Measurements from ENCODE around the gene SYNPR.

Gene SYNPR

GRCh38 chr3:63595221-63595620, 317.1 kb downstream of the SYNPR start:
- Histone ChIP-seq H3K4me2 (ENCODE audit: low read length) (no peak overlapping the region), H3K9me2 (replicated peaks; ENCODE audit: control insufficient read depth, low read length) (no peaks in the 10 kb centered on the region), H4K20me1 (ENCODE audit: control insufficient read depth, insufficient read depth, low read depth, low read length) (no peaks in the 10 kb centered on the region), H3K4me1 (ENCODE audit: control insufficient read depth, low read length) (no peaks in the 10 kb centered on the region), H3F3A (ENCODE audit: control insufficient read depth, insufficient read depth) (no peaks in the 10 kb centered on the region), H3K27me3 (ENCODE audit: control insufficient read depth, low read length) (no peaks in the 10 kb centered on the region), H3K9me3 (ENCODE audit: control insufficient read depth, insufficient read depth, low read length) (no peaks in the 10 kb centered on the region), H3K4me3 (ENCODE audit: low read length) (no peak overlapping the region), H3K79me2 (ENCODE audit: control insufficient read depth, low read length) (no peaks in the 10 kb centered on the region), H3K27ac (ENCODE audit: low read depth, low read length) (no peak overlapping the region), H3K36me3 (ENCODE audit: control insufficient read depth, low read length) (no peaks in the 10 kb centered on the region)
- no peak for TF ChIP-seq EZH2phosphoT487 (IDR thresholded peaks at IDR 0.05; ENCODE audit: borderline replicate concordance, low read length)
- TF ChIP-seq, protein P1, sequence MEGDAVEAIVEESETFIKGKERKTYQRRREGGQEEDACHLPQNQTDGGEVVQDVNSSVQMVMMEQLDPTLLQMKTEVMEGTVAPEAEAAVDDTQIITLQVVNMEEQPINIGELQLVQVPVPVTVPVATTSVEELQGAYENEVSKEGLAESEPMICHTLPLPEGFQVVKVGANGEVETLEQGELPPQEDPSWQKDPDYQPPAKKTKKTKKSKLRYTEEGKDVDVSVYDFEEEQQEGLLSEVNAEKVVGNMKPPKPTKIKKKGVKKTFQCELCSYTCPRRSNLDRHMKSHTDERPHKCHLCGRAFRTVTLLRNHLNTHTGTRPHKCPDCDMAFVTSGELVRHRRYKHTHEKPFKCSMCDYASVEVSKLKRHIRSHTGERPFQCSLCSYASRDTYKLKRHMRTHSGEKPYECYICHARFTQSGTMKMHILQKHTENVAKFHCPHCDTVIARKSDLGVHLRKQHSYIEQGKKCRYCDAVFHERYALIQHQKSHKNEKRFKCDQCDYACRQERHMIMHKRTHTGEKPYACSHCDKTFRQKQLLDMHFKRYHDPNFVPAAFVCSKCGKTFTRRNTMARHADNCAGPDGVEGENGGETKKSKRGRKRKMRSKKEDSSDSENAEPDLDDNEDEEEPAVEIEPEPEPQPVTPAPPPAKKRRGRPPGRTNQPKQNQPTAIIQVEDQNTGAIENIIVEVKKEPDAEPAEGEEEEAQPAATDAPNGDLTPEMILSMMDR (IDR thresholded peaks at IDR 0.05; ENCODE audit: low read depth, low read length, poor library complexity, severe bottlenecking) = no peak

DNA sequence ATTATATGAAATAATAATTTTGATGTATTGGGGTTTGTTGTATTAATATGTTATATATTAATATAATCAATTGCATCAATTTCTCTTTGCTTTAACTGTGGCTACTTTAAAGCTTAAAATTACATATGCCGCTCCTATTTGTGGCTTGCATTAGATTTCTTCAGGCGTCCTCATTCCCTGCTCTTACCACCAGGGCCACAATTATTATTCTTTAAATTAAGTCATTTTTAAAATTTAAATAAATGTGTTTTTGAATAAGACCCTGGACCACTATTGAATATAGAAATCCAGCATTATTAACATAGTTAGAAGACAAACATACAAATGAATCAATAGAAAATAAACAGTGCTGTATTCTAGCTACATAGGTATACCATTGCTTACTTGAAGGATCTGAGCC, 318.9 kb downstream of the SYNPR start:
- no peak for TF ChIP-seq EZH2phosphoT487 (IDR thresholded peaks at IDR 0.05; ENCODE audit: borderline replicate concordance, low read length)
- TF ChIP-seq, protein P1 (IDR thresholded peaks at IDR 0.05; ENCODE audit: low read depth, low read length, poor library complexity, severe bottlenecking) = no peak
- Histone ChIP-seq H3K79me2 (ENCODE audit: control insufficient read depth, low read length) (no peaks in the 10 kb centered on the region), H3K27me3 (ENCODE audit: control insufficient read depth, low read length) (no peaks in the 10 kb centered on the region), H3K4me1 (ENCODE audit: control insufficient read depth, low read length) (no peaks in the 10 kb centered on the region), H4K20me1 (ENCODE audit: control insufficient read depth, insufficient read depth, low read depth, low read length) (no peaks in the 10 kb centered on the region), H3F3A (ENCODE audit: control insufficient read depth, insufficient read depth) (no peaks in the 10 kb centered on the region), H3K36me3 (ENCODE audit: control insufficient read depth, low read length) (no peaks in the 10 kb centered on the region), H3K9me2 (replicated peaks; ENCODE audit: control insufficient read depth, low read length) (no peaks in the 10 kb centered on the region), H3K27ac (ENCODE audit: low read depth, low read length) (no peak overlapping the region), H3K4me3 (ENCODE audit: low read length) (no peak overlapping the region), H3K4me2 (ENCODE audit: low read length) (no peak overlapping the region), H3K9me3 (ENCODE audit: control insufficient read depth, insufficient read depth, low read length) (no peaks in the 10 kb centered on the region)

DNA sequence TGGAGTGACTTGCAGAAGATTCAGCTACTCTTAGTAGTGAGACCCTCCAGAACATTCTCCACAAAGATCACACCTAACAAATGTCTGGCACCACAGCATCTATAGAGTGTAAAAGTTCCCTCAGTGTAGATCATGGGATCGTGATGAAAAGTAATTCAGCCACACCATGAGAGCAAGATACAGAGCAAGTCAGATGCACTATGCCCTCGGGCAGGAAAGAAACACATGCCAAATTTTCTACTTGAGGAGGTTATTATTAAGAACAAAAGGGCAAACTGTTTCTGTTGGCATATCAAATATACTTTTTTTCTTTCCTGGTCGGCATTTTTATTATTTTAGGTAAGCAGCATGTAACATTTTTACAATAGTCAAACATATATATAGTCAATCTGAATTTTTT, 329.6 kb downstream of the SYNPR start:
- H3K36me3 ChIP-seq (ENCODE audit: control insufficient read depth, low read length) = no peaks in the 10 kb centered on the region
- H3K9me2 ChIP-seq (replicated peaks; ENCODE audit: control insufficient read depth, low read length) = no peaks in the 10 kb centered on the region
- no peak overlapping the region for H3K4me3 ChIP-seq (ENCODE audit: low read length)
- no peaks in the 10 kb centered on the region for H3K4me1 ChIP-seq (ENCODE audit: control insufficient read depth, low read length)
- no peak for TF ChIP-seq EZH2phosphoT487 (IDR thresholded peaks at IDR 0.05; ENCODE audit: borderline replicate concordance, low read length)
- TF ChIP-seq, protein P1 (IDR thresholded peaks at IDR 0.05; ENCODE audit: low read depth, low read length, poor library complexity, severe bottlenecking) = no peak
- no peaks in the 10 kb centered on the region for H4K20me1 ChIP-seq (ENCODE audit: control insufficient read depth, insufficient read depth, low read depth, low read length)
- H3K9me3 ChIP-seq (ENCODE audit: control insufficient read depth, insufficient read depth, low read length) = no peaks in the 10 kb centered on the region
- no peaks in the 10 kb centered on the region for H3K27me3 ChIP-seq (ENCODE audit: control insufficient read depth, low read length)
- H3K27ac ChIP-seq (ENCODE audit: low read depth, low read length) = no peak overlapping the region
- no peaks in the 10 kb centered on the region for H3F3A ChIP-seq (ENCODE audit: control insufficient read depth, insufficient read depth)
- no peak overlapping the region for H3K4me2 ChIP-seq (ENCODE audit: low read length)
- no peaks in the 10 kb centered on the region for H3K79me2 ChIP-seq (ENCODE audit: control insufficient read depth, low read length)

DNA sequence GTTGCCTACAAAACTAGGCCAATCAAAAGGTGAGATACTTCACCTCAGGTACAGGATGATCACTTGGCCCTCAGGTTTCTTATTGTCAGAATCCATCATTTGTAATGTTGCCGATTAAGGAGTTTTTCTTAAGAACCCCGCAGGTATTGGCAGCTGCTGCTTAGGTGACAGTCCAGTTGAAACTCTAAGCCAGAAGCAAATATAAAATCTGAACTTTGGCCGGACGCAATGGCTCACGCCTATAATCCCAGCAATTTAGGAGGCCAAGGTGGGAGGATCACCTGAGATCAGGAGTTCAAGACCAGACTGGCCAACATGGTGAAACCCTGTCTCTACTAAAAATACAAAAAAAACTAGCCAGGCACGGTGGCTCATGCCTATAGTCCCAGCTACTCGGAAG, 331.3 kb downstream of the SYNPR start:
- Histone ChIP-seq H3K36me3 (ENCODE audit: control insufficient read depth, low read length) (no peaks in the 10 kb centered on the region), H3K79me2 (ENCODE audit: control insufficient read depth, low read length) (no peaks in the 10 kb centered on the region), H3K4me2 (ENCODE audit: low read length) (no peak overlapping the region), H3K4me3 (ENCODE audit: low read length) (no peak overlapping the region), H4K20me1 (ENCODE audit: control insufficient read depth, insufficient read depth, low read depth, low read length) (no peaks in the 10 kb centered on the region), H3K27ac (ENCODE audit: low read depth, low read length) (no peak overlapping the region), H3K9me2 (replicated peaks; ENCODE audit: control insufficient read depth, low read length) (no peaks in the 10 kb centered on the region), H3F3A (ENCODE audit: control insufficient read depth, insufficient read depth) (no peaks in the 10 kb centered on the region), H3K27me3 (ENCODE audit: control insufficient read depth, low read length) (no peaks in the 10 kb centered on the region), H3K4me1 (ENCODE audit: control insufficient read depth, low read length) (no peaks in the 10 kb centered on the region), H3K9me3 (ENCODE audit: control insufficient read depth, insufficient read depth, low read length) (no peaks in the 10 kb centered on the region)
- TF ChIP-seq, protein P1 (IDR thresholded peaks at IDR 0.05; ENCODE audit: low read depth, low read length, poor library complexity, severe bottlenecking) = no peak
- no peak for TF ChIP-seq EZH2phosphoT487 (IDR thresholded peaks at IDR 0.05; ENCODE audit: borderline replicate concordance, low read length)
